DOHH2 (cell line): ENCODE measurements around the gene LYSMD1.

ENCODE experiments used
- H3F3A ChIP-seq: fragments of 200-600 bp; sonication (generic), shearing (Covaris generic); 2 replicates; pipeline ENCODE4 v1.6.0; 2016; ENCODE audit warnings: antibody characterized with exemption, mild to moderate bottlenecking; ENCODE audit not compliant: control insufficient read depth, insufficient read depth
- H3K27ac ChIP-seq: fragments of 200-600 bp; sonication (generic); 2 replicates; pipeline ENCODE4 v1.5.1; 2014; ENCODE audit warnings: low read depth, mild to moderate bottlenecking, low read length, moderate library complexity
- H3K27me3 ChIP-seq: fragments of 200-600 bp; sonication (generic); 2 replicates; pipeline ENCODE4 v1.6.1; 2014; ENCODE audit warnings: mild to moderate bottlenecking, low read length, mixed read lengths; ENCODE audit not compliant: control insufficient read depth
- H3K36me3 ChIP-seq: fragments of 200-600 bp; sonication (generic); 2 replicates; pipeline ENCODE4 v1.6.1; 2014; ENCODE audit warnings: mild to moderate bottlenecking, low read length, moderate library complexity, mixed read lengths; ENCODE audit not compliant: control insufficient read depth
- H3K4me1 ChIP-seq: fragments of 200-600 bp; sonication (generic); 2 replicates; pipeline ENCODE4 v1.6.1; 2014; ENCODE audit warnings: mild to moderate bottlenecking, low read length, mixed read lengths; ENCODE audit not compliant: control insufficient read depth
- H3K4me2 ChIP-seq: fragments of 200-600 bp; sonication (generic); 2 replicates; pipeline ENCODE4 v1.6.0; 2014; ENCODE audit warnings: mild to moderate bottlenecking, low read length, moderate library complexity
- H3K4me3 ChIP-seq: fragments of 200-600 bp; sonication (generic); 2 replicates; pipeline ENCODE4 v1.5.1; 2014; ENCODE audit warnings: mild to moderate bottlenecking, low read length, mixed read lengths
- H3K79me2 ChIP-seq: fragments of 200-600 bp; sonication (generic); 2 replicates; pipeline ENCODE4 v1.6.1; 2014; ENCODE audit warnings: mild to moderate bottlenecking, low read length, mixed read lengths; ENCODE audit not compliant: control insufficient read depth
- H3K9me2 ChIP-seq: fragments of 200-600 bp; sonication (generic); replicated peaks from 2 replicates; pipeline ENCODE4 v1.6.1; 2014; ENCODE audit warnings: mild to moderate bottlenecking, low read length, mixed read lengths; ENCODE audit not compliant: control insufficient read depth
- H3K9me3 ChIP-seq: fragments of 200-600 bp; sonication (generic); 2 replicates; pipeline ENCODE4 v1.6.1; 2014; ENCODE audit warnings: antibody characterized with exemption, low read length, mixed read lengths; ENCODE audit not compliant: control insufficient read depth, insufficient read depth
- H4K20me1 ChIP-seq: fragments of 200-600 bp; sonication (generic); 2 replicates; pipeline ENCODE4 v1.6.0; 2014; ENCODE audit warnings: low read depth, mild to moderate bottlenecking, antibody characterized with exemption, low read length, moderate library complexity; ENCODE audit not compliant: control insufficient read depth, insufficient read depth
- CTCF ChIP-seq: fragments of 200-600 bp; sonication (generic); IDR thresholded peaks from one replicate; pipeline ENCODE4 v1.5.1; 2014; ENCODE audit warnings: antibody characterized with exemption, mild to moderate bottlenecking, low read depth, low read length; ENCODE audit not compliant: poor library complexity, severe bottlenecking
- EZH2phosphoT487 ChIP-seq: fragments of 200-600 bp; sonication (generic); IDR thresholded peaks from 2 replicates; pipeline ENCODE4 v1.6.1; 2017; ENCODE audit warnings: borderline replicate concordance, mild to moderate bottlenecking, antibody characterized with exemption, low read length, moderate library complexity, mixed read lengths

LYSMD1 gene

GRCh38 chr1:151193856-151194255 is 28.2 kb upstream of the LYSMD1 start:
- H3K27ac ChIP-seq = no peak overlapping the region
- H3K79me2 ChIP-seq = peaks cover 23% of the 10 kb centered on the region
- TF ChIP-seq EZH2phosphoT487 (no peak), CTCF (no peak)
- no peaks in the 10 kb centered on the region for H3K9me2 ChIP-seq
- H3K27me3 ChIP-seq = no peaks in the 10 kb centered on the region
- no peak overlapping the region for H3K4me2 ChIP-seq
- H3K9me3 ChIP-seq = no peaks in the 10 kb centered on the region
- H3K36me3 ChIP-seq = peaks cover 7% of the 10 kb centered on the region
- peaks cover 13% of the 10 kb centered on the region for H3F3A ChIP-seq
- no peak overlapping the region for H3K4me3 ChIP-seq
- peaks cover 27% of the 10 kb centered on the region for H3K4me1 ChIP-seq
- no peaks in the 10 kb centered on the region for H4K20me1 ChIP-seq

- peaks cover 32% of the 10 kb centered on the region for H3K4me1 ChIP-seq
- no peaks in the 10 kb centered on the region for H3K27me3 ChIP-seq
- no peaks in the 10 kb centered on the region for H3K9me2 ChIP-seq
- H3K27ac ChIP-seq = no peak overlapping the region
- no peak overlapping the region for H3K4me3 ChIP-seq
- H3F3A ChIP-seq = peaks cover 13% of the 10 kb centered on the region
- H3K9me3 ChIP-seq = no peaks in the 10 kb centered on the region
- H3K79me2 ChIP-seq = peaks cover 23% of the 10 kb centered on the region
- H3K36me3 ChIP-seq = peaks cover 3% of the 10 kb centered on the region; the same call in 1 of the 2 replicates
- no peaks in the 10 kb centered on the region for H4K20me1 ChIP-seq
- TF ChIP-seq CTCF = no peak
- no peak for TF ChIP-seq EZH2phosphoT487
- no peak overlapping the region for H3K4me2 ChIP-seq
Measured at GRCh38 chr1:151193304-151193703, 27.6 kb upstream of the LYSMD1 start.

- peaks cover 3% of the 10 kb centered on the region; the same call in 1 of the 2 replicates for H3K36me3 ChIP-seq
- peaks cover 28% of the 10 kb centered on the region for H3K4me1 ChIP-seq
- no peak overlapping the region for H3K4me3 ChIP-seq
- H3K27me3 ChIP-seq = no peaks in the 10 kb centered on the region
- peaks cover 29% of the 10 kb centered on the region for H3K79me2 ChIP-seq
- no peaks in the 10 kb centered on the region for H4K20me1 ChIP-seq
- no peak overlapping the region for H3K27ac ChIP-seq
- TF ChIP-seq EZH2phosphoT487 (no peak), CTCF (no peak)
- no peak overlapping the region for H3K4me2 ChIP-seq
- H3K9me2 ChIP-seq = no peaks in the 10 kb centered on the region
- no peaks in the 10 kb centered on the region for H3K9me3 ChIP-seq
- H3F3A ChIP-seq = peaks cover 10% of the 10 kb centered on the region
Measured at GRCh38 chr1:151192047-151192446, 26.3 kb upstream of the LYSMD1 start.
